Measurements from ENCODE around the gene CYP24A1.

- TF ChIP-seq CTCF (IDR thresholded peaks at IDR 0.05): no peak
- no peak for TF ChIP-seq POLR2A (IDR thresholded peaks at IDR 0.05)
These were observed 41.8 kb downstream of the CYP24A1 start for GRCh38 chr20:54131675-54132611.

Measured in esophagus squamous epithelium (tissue), 4 donors.